ENCODE data around the gene PLEKHG1.

Gene PLEKHG1

GRCh38 chr6:150640556-150641209, 41.0 kb downstream of the PLEKHG1 start:
- DNase-seq (ENCODE audit: low spot score) = no peak

GRCh38 chr6:150641398-150642139, 41.9 kb downstream of the PLEKHG1 start:
- DNase-seq (ENCODE audit: low spot score) = no peak

- no peak for DNase-seq (ENCODE audit: low spot score)
Observed at GRCh38 chr6:150646228-150646627, 46.5 kb downstream of the PLEKHG1 start.

- DNase-seq (ENCODE audit: low spot score) = no peak
Observed at GRCh38 chr6:150647051-150647450, 47.4 kb downstream of the PLEKHG1 start.
